GM18861 (cell line): Measurements from ENCODE around the gene MIOX.

Experiments used
- ATAC-seq: cut with Tn5 transposase; IDR thresholded peaks from one replicate; pipeline ENCODE4 v1.9.1; 2021; ENCODE audit not compliant: unreplicated experiment

MIOX gene

DNA sequence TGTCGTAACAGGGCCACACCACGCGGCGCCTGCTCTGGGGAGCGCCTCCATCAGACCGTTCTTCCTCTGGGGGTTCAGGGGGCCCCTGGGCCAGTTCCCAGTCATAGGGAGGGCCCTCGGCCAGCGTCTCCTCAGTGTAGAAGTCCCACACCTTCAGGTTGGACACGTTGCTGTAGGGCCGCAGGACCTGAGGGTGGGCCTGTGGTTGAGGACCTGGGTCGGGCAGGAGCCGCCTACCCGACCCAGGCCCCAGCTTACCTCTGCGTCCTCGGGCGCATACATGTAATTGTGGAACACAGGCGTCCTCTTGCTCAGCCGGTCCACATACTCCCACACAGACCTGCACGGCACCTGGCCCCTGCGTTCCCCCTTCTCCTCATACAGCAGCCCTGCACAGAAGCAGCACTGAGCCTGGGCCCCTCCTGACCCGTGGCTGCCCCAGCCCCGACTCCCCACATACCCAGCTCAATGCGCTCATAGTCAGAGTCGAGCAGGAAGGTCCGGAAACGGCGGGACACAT is 32.0 kb upstream of the MIOX start:
- no peak for ATAC-seq

DNA sequence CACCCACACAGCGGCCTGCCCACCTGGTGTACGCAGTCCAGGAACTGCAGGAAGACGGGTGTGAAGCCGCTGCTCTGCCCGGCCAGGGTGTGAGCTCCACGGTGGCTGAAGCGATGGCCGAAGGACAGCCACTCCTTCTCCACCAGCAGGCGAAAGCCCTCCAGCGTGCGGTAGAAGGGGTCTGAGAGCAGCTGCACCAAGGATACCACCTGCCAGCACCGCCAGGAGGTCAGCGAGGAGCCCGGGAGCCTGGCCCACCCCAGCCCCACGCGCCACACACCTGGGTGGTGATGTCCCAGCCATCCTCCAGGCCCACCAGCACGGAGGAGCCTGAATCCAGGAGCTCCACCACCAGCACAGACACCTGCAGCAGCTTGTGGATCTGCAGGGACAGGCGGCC is 31.5 kb upstream of the MIOX start:
- ATAC-seq = no peak

DNA sequence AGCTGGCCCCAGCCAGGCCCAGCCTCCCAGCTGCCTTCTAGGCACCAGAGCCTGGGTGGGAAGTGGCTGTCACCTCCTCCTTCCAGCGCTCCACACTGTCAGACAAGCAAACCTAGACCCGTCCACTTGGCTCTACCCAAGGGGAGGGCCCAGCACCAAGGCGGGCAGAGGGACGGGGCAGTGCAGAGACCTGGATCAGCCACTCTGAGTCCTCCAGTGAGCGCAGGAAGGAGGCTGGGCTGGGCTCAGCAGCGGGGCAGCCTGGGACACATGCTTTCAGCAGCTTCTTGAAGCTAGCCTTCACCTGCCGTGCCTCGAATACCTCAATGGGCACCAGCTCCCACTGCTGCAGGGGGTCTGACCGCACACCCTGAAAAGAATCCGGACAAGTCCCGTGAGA is 30.6 kb upstream of the MIOX start:
- no peak for ATAC-seq

DNA sequence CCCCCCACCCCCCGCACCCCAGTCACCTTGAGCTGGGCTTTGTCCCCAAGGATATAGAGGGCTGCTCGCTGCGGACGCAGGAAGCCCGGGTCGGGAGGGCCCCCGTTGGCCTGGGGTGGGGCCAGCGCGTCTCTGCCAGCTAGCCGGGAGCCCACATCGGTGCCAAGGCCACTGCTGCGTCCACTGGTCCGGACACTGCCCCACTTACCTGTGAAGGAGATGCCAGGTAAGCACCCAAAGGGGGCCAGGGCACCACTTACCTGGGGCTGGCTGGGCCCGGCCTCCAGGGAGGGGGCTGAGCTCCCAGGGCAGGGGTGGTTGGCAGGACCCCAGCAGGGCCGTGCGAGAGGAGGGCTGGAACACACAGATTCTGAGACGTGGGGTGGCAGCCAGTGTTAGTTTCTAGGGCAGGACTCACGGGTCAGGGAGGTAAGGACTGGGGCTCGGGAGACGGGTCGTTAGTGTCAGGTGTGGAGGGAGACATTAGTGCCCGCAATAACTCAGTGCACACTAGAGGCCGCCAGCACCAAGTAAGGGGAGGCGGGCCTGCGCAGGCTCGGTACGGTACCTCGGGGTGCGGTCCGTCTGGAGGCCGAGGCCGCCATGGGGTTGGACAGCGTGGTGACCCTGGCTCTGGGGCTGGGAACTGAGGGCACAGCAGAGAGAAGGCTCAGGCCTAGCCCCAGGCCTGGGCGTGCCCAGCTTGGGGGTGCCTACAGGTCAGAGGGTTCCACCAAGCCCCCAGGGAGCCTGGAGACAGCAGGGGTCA is 30.0 kb upstream of the MIOX start:
- no peak for ATAC-seq

DNA sequence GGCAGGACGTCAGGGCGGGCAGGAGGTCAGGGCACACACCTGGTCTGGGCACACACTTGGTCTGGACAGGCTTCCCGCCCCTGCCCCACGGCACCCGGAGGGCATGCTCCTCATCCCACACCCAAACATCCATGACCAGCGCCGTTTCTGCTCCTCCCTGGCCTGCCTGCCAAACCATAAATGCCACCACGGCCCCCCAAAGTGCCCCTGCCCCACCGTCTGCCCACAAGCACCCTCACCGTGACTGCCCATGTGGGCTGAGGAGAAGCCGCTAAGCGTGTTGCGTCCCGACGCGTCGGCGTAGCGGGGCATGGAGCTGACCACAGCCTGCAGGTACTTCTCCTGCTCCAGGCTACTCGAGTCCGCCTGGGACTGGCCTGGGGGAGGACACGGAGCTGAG is 27.6 kb upstream of the MIOX start:
- ATAC-seq = no peak

DNA sequence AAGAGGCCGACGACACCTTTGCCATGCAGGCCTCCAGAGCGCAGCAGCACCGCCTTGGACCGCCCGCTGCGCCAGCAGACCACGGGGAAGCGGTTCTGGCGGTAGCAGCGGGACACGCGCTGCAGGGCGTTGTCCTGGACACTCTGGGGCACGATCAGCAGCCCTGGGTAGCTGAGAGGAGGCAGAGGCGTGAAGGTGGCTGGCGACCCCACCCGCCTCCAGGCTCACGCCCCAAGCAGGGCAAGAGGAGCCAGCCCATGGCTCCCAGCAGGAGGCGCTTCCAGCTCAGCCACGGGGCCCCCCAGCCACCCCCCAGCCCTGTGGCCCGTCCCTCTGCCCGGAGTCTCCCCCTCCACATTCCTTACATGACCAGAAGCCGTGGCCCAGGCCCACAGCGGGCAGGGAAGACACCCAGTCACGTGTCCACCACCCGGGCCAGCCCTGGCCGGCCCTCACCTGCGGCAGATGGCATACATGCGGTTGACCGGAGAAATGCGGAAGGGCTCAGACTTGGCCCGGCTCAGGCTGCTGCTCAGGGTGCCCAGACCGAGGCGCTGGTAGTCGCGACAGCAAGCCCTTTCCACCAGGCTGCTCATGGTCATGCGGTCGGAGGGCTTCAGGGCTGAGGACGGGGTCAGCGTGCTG is 27.0 kb upstream of the MIOX start:
- no peak for ATAC-seq

DNA sequence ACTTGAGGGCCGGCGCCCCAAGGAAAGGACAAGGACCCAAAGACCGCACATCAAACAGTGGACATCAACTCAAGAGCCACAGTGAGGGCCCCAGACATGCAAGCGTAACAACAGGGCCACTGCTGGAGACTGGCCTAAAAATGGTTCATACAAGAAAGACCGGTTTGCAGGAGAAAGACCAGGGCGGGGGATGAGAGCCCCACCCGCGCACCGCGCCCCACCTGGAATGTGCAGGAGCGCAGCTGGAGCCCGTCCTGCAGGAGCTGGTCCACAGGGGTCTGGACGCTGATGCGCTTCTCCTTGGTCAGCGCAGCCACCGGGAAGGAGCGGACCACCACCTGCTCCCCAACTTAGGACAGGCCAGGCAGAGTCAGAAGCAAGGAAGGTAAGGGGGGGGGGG is 25.7 kb upstream of the MIOX start:
- no peak for ATAC-seq

DNA sequence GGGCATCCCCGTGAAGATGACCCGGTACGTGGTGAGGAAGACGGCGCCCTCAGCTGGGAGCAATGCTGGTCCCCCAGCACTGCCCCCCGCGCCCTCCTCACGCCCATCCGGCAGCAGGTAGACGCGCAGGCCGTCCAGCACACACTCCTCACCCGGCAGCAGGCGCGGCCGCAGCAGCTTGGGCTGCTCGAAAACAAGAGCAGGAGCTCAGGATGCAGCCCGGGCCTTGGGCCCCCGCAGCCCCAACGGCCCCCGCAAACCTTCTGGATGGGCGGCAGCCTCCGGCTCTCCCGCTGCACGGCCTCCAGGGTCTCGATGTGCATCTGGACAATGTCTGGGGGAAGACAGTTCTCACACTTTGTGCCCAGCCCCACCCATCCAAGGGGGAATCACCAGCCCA is 25.1 kb upstream of the MIOX start:
- no peak for ATAC-seq

DNA sequence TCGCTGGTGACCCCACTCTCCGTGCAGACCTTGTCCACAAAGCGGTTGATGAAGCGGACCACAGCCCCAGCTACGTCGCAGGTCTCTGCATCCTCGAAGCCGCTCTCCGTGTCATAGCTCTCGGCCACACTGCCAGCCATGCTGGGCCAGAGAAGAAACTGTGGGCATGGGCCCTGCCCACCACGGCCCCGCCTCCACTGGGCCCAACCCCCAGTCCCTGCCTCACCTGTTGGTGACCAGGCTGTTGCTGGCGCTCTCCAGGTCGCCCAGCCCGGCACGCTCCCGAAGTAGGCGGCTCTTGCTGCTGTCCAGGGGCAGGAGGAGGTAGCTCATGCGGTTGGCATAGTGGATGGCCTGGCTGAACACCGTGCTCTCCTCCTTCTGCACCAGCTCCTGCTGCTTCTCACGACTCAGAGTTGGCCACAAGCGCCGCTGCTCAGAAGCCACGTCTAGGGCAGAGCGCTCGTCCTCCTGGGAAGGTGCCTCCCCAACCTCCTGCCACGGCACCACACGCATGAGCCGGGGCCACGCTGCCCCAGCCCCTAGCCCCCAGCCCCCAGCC is 24.6 kb upstream of the MIOX start:
- ATAC-seq = no peak

DNA sequence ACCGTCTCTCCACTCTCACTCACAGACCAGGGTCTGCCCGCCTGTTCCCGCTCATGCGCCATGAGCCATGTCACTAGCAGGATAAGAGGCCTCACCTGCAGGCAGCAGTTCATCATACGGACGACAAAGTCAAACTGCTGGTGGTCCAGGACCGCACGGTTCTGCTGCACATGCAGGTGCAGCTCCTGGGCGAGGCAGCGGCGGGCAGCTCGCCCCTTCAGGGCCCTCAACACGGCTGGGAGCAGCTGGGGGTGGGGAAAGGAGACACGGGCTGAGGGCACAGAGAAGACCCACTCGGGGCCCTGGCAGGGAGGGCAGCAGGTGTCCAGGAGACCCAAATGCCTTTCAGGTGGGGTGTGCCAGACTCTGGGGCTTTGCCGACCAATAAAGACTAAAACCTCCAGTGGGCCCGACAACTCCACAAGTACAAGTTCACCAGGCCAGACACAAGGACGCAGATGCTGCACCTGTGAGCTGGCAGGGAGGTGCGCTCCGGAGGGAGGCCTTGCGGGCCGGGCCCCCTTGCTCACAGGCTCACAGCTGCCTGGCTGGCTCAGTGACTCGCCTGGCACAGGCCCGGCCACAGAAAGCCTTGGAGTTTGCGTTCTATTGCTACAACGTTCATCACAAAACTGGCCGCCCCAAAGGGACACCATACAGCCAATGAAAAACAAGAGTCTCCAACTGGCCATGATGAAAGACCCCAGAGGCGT is 23.3 kb upstream of the MIOX start:
- ATAC-seq = no peak

DNA sequence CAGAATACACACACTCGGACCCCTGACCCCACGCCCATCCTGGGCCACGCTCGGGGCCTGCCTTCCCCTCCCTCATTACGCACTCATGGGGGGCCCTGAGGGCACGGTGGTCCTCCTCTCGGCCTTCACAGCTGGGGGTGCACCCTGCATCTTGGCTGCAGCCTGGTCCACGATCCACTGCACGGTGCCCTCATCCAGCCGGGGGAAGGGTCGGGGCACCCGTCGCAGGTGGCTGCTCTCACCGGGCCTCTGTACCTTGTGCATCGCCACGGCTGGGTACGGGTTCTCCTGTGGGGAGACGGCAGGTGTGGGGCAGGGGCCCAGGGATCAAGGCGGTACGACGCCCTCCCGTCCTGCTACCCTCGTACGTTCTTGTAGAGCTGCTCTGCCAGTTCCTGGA is 22.2 kb upstream of the MIOX start:
- no peak for ATAC-seq

DNA sequence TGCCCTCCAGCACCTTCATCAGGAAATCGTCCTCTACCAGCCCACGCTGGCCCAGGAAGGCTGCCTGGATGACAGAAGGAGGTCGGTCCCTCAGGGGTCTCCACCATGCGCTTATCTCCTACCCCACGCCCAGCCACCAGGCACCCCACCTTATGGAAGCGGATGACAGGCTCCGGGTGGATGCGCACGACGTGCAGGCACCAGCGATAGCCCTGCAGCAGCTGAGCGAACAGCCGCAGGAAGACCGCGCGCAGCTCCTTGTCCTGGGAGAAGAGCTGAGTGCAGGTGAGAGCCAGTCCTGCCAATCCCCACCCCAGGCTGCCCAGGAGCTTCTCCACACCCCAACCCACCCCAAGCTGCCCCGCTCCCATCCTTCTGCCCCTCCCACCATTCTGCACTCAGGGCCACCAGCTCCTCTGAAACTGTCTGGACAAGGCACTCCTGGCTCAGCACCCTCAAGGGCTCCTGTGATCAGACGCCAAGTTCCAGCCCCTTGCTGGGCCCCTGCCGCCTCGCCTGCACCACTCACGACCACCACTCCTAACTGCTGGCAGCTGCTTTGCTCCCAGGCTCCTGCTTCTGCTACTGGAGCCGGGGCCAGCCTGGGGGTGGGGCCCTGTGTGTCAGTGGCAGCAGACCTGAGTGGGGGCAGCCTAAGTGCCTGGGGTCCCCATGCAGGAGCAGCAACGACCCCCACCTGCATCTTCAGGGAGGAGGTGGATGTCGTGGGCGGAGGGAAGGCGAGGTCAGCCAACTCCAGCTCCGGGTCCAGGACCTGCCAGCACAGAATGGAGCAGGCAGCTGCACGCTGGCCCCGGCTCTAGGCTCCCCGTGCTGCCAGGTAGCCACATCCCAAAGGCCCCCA is 21.4 kb upstream of the MIOX start:
- ATAC-seq = no peak

DNA sequence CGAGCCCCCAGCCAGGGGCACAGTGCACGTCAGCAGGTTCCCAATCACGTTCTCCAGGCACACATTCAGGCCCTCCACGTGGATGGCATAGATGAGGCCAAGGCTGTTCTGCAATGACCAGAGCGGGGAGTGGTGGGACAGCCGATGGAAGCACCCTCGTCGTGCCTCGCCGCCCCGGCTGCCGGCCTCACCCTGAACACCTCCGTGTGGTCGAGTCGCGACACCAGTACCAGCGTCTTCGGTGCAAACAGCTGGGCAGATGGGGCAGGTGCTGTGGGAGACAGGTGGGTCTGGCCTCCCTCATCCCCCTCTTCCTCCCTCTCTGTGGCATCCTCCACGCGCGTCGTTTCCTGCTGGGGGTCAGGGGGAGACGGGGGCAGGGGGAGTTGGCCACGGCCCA is 19.3 kb upstream of the MIOX start:
- ATAC-seq = no peak

DNA sequence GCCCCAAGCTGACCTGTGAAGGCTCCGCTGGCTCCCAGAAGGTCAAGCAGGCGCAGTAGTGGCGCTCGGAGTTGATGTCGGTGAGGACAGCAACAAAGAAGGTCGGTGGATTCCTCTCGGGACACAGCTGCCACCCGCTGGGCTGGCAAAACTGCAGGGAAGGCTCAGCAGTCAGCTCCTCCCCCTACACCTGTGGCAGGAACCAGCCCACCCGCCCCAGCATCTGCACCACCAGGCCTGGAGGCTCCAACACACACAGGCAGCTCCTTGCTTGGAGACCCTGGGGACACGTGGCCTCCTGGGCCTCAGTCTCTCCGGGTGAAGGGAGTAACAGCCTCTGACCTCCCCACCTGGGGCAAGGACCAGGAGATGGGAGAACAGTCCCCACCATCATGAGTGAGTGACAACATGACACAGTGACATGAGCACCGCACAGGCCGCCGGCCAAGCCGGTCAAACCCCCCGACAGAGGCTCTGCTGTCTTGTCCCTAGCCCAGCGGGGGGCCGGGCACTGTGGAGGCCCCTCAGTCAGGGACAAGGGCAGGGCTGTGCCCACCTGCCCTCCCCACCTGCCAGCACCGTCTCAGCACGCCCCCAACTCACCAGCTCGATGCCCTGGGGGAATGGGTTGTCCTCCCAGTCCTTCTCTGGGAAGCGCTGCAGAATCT is 18.8 kb upstream of the MIOX start:
- ATAC-seq = no peak

DNA sequence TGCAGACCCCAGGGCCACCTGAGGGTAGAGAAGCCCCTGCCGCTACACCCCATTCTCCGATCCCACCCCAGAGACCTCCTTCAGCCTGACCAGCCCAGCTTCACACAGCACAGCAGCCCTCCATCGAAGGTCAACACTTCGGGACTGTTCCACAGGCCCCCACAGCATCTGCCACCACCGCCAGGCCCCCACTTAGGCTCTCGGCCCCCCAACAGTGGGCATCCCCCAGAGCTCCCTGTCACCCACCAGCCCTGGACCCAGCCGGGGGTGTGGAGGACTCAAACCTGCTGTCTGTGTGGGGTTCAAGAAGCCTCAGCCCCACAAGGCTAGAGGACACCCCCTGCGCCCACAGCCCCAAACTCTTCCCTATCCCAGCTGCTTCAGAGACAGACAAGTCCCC is 18.0 kb upstream of the MIOX start:
- ATAC-seq = no peak

DNA sequence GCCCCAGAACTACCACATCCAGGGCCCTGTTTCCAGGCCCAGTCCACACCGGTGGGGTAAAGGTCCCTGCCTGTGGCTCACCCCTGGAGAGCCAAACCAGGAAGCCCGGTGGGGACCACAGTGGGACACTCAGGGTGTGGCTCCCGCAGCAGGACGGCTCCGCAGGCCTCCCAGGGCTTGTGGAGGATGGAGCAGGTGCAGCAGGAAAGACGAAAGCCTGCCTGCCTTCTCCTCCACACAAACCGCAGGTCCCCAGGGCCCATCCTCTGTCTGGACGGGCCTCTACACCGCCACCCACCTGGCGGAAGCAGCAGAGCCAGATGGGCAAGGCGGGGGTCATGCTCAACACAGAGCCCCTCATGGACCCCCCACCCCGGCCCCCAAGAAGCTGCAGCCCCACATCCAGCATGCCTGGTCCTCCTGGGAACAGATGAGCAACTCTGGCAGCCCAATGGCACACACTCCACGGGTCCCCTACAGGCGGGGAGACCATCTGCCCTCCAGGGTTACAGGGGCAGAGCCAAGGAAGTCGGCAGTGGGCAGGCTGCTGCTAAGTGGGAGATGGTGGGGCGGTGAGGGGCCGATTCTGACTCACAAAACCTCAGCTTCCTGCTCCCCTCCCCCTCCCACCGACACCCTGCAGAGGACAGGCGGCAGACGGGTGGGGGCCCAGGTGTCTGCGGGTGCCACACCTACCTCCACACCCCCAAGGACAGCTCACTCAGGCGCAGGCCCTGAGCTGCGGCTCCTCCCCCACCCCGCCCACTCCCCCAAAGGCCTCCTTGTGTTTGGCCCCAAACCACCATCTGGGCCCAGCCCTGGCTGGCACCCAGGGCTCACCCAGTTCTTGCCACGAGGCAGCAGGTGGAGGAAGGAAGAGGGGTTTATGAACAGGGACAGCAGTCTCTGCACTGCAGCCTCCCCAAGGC is 17.0 kb upstream of the MIOX start:
- ATAC-seq = peak; percentile 38

DNA sequence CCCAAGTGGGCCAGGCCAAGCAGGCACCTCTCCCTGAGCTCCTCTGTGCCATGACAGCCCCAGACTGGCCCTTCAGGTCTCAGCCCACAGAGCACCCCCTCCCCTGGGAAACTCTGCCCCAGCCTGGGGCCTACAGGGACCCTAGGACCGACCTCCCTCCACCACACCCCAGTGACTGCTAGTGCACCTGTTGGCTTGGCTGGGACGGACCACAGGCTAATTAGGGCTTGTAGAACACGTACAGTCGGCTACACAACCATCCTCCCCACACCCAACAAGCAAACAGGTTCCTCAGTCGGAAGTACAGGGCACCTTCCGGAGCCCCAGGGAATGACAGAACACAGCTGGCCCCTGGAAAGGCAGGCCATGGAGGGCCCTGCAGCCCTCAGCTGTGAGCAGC is 16.2 kb upstream of the MIOX start:
- ATAC-seq = peak; percentile 10

DNA sequence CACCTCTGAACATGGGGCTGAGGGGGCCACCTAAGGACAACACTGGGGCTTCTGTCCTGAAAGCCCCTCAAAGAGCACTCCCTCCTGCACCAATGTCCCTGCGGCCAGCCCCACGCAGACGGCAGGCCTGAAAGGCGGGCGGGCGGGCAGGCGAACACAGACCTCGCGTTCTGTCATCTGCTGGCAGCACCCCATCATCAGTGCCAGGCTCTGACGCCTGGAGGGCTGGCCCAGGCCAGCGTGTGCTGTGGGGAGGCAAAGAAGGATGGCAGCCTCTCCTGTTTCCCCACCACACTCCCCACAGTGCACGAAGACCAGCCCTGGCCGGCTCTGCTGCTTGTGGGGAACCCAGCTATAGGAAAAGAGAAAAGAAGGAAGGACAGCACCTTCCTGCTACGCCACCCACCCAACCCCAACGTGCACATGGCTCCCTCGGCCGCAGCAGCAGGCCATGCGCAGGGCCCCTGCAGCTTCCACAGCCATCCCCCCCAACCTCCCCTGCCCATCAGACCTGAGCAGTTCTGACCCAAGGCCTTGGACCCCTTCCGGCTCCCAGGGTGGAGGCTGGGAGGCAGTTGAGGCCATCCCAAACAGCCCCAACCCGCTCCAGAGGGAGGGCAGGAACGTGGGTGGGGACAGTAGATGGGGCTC is 15.3 kb upstream of the MIOX start:
- no peak for ATAC-seq

DNA sequence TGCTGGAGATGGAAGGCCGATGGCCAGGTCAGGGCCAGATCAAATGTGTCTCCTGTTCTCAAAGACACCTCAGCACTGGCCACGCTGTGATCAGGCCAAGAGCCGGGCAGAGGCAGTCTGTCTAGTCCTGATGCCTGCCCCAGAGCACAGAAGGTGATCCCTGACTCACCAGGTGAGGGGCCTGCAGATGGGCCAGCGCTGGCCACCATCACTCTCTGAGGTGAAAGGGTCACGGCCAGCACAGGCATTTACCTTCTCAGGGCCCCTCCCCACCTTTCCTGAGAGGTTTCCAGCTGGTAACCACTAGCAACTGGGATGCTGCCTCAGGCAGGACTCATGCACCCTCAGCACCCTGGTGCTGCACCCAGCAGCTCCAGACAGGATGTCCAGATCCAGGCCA is 14.7 kb upstream of the MIOX start:
- ATAC-seq = no peak
